GM12865 (cell line): ENCODE results near the gene MAN2B2.

Source experiments
- DNase-seq: peaks from one replicate; pipeline ENCODE4 v3.0.0; 2010; ENCODE audit warnings: low read depth
- H3K4me3 ChIP-seq: 2 replicates; pipeline ENCODE4 v1.5.1; 2011; ENCODE audit warnings: mild to moderate bottlenecking, low read depth, low read length, control low read depth
- CTCF ChIP-seq: IDR thresholded peaks from 2 replicates; pipeline ENCODE4 v1.5.1; 2011; ENCODE audit warnings: low read length, control low read depth, low read depth, inconsistent platforms; ENCODE audit not compliant: insufficient read depth; ENCODE audit errors: missing control alignments

Gene MAN2B2

DNA sequence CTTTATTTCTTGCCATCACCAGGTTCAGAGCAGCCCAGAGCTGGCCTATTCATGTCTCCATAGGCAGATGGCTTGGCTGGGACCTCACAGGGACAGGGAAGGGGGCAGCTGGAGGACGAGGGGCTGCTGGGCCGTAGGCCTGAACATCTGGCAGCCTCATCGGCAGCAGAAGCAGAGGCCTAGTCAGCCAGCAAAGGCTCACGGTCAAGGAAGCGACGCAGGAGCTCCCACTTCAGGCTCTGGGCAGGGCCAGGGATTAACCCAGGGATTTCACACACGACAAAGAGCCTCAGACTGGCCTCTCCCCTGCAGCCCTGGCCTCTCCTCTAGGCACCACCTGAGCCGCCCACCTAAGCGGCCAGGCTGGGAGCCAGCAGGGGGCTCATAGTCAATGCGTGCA is 46.0 kb upstream of the MAN2B2 start:
- no peak overlapping the region for H3K4me3 ChIP-seq
- TF ChIP-seq CTCF: no peak
- no peak for DNase-seq

DNA sequence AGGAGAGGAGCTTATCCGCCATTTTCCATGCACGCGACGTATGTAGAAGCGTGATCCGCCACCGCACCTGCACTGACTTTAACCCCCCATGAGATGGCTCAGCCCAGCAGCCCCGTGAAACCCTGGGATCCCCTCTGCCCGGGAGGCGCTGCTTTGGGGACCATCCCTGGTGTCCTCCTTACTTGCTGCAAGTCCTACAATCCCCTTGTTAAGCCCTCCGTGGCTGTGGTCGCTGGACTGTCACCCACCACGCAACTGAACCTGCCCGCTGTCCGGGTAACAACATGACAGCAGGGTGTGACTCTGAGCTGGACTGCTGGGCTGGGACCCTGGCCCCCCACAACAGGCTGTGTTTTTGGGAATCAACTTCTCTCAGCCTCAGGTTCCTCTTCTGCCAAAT is 44.7 kb upstream of the MAN2B2 start:
- no peak for TF ChIP-seq CTCF
- DNase-seq: no peak
- no peak overlapping the region for H3K4me3 ChIP-seq

- no peak for DNase-seq
- TF ChIP-seq CTCF: no peak
- no peak overlapping the region for H3K4me3 ChIP-seq
Measured at GRCh38 chr4:6530964-6531363, 44.0 kb upstream of the MAN2B2 start.

DNA sequence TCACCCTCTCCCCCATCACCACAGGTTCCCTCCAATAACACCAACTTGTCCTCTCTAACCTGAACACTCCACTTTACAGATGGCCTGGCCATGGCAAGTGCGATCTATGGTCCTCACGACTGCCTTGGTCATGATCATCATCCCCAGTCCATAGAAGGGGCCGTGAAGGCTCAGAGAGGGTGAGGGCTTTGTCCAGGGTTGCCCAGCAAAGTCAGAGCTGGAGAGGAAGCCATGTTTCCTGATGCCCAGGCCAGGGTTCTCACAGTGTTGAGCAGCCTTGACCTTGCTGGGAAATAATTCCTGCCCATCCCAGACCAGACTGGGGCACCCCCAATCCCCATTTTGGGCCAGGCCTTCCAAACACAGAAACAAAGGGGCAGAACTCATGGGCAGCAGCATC is 42.9 kb upstream of the MAN2B2 start:
- DNase-seq: no peak
- no peak overlapping the region for H3K4me3 ChIP-seq
- no peak for TF ChIP-seq CTCF

- no peak for DNase-seq
- H3K4me3 ChIP-seq: no peak overlapping the region
- TF ChIP-seq CTCF: no peak
Measured at GRCh38 chr4:6532658-6533057, 42.3 kb upstream of the MAN2B2 start.

DNA sequence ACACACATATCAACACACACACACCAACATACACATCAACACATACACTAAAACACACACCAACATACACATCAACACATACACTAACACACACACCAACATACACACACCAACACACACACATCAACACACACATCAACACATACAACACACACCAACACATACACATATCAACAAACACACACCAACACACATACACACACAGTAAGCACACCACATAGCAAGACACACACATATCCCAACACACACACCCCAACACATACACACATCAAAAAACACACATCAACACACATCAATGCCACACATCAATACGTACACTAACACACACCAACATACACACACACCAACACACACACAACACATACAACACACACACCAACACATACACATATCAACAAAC is 40.9 kb upstream of the MAN2B2 start:
- no peak overlapping the region for H3K4me3 ChIP-seq
- no peak for DNase-seq
- no peak for TF ChIP-seq CTCF

DNA sequence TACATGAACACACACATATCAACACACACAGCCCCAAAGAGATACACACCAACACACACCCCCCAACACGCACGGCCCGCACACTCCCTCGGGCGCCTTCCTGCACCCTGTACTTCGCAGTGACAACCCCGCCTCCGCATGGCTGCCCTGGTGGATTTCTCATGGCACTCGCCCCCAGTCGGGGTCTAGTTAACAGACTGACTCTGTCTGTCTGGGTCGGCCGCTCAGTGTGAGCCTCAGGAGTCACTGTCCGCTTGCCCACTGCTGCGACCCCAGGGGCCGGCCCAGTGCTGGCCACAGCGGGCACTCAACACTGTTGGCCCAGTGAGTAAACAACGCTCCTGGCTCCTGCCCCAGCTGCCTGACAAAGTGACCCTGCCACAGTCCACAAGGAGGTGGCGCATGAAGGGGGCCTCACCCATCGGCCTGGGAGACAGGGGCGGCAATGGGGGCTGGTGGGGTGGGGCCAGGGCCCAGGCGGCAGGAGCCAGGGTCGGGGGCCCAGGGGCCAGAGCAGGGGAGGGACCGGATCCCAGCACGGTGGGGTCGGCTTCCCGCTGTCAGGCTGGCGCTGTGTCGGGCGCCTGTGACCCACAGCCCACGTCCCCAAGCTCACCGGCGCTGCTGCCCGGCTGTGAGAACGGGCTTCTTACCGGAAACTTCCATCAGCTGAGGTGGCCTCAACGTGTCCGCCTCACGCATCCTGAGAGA is 40.2 kb upstream of the MAN2B2 start:
- no peak for DNase-seq
- TF ChIP-seq CTCF: no peak

More for the DNA sequence above, 40.2 kb upstream of the MAN2B2 start:
- no peak overlapping the region for H3K4me3 ChIP-seq
